ENCODE results near the gene HOXC11.

HOXC11 gene

GRCh38 chr12:53955036-53955775 is 17.7 kb upstream of the HOXC11 start:
- no peak for TF ChIP-seq CTCF (IDR thresholded peaks at IDR 0.05)
- peak in 1 of 2 donors; percentile 60 for DNase-seq
- intact Hi-C loops (cut with DNase I; ENCODE audit: low total_unique reads), result no loop called here
- Histone ChIP-seq H3K36me3 (no peaks in the 10 kb centered on the region), H3K4me1 (peaks cover 0 to 19% (median 10%) of the 10 kb centered on the region in 4 donors), H3K27me3 (peaks cover 5 to 65% of the 10 kb centered on the region in 2 donors), H3K4me3 (peak overlapping the region; percentile 40 to 58), H3K27ac (peak overlapping the region in 1 of 2 donors; percentile 33), H3K9me3 (no peaks in the 10 kb centered on the region)

- H3K4me3 ChIP-seq, result peak overlapping the region; percentile 40 to 58
- intact Hi-C loops (cut with DNase I; ENCODE audit: low total_unique reads), result no loop called here
- peaks cover 0 to 21% (median 10%) of the 10 kb centered on the region in 4 donors for H3K4me1 ChIP-seq
- H3K27me3 ChIP-seq, result peaks cover 5 to 59% of the 10 kb centered on the region in 2 donors
- H3K27ac ChIP-seq, result no peak overlapping the region
- no peak for DNase-seq
- H3K9me3 ChIP-seq, result no peaks in the 10 kb centered on the region
- H3K36me3 ChIP-seq, result no peaks in the 10 kb centered on the region
- no peak for TF ChIP-seq CTCF (IDR thresholded peaks at IDR 0.05)
Measured at GRCh38 chr12:53955776-53956250, 17.1 kb upstream of the HOXC11 start.

- peaks cover 5 to 53% of the 10 kb centered on the region in 2 donors for H3K27me3 ChIP-seq
- DNase-seq, result peak in 1 of 2 donors; percentile 60
Measured at GRCh38 chr12:53956251-53956887, 16.6 kb upstream of the HOXC11 start.

GRCh38 chr12:53956914-53957536 is 15.9 kb upstream of the HOXC11 start:
- no peak for TF ChIP-seq CTCF (IDR thresholded peaks at IDR 0.05)
- Histone ChIP-seq H3K27me3 (peaks cover 5 to 47% of the 10 kb centered on the region in 2 donors), H3K27ac (no peak overlapping the region), H3K4me3 (no peak overlapping the region), H3K9me3 (no peaks in the 10 kb centered on the region), H3K36me3 (no peaks in the 10 kb centered on the region), H3K4me1 (peaks cover 0 to 34% (median 16%) of the 10 kb centered on the region in 4 donors)
- intact Hi-C loops (cut with DNase I; ENCODE audit: low total_unique reads), result no loop called here
- DNase-seq, result peak in 1 of 2 donors; percentile 39

More at GRCh38 chr12:53956251-53956887, 16.6 kb upstream of the HOXC11 start:
- intact Hi-C loops (cut with DNase I; ENCODE audit: low total_unique reads), result no loop called here
- no peak for TF ChIP-seq CTCF (IDR thresholded peaks at IDR 0.05)
- Histone ChIP-seq H3K9me3 (no peaks in the 10 kb centered on the region), H3K36me3 (no peaks in the 10 kb centered on the region), H3K4me1 (peaks cover 0 to 27% (median 13%) of the 10 kb centered on the region in 4 donors), H3K27ac (no peak overlapping the region), H3K4me3 (no peak overlapping the region)

- peak in 1 of 2 donors; percentile 27 for DNase-seq
- peaks cover 0 to 36% (median 20%) of the 10 kb centered on the region in 4 donors for H3K4me1 ChIP-seq
- H3K27me3 ChIP-seq, result peaks cover 5 to 39% of the 10 kb centered on the region in 2 donors
- H3K4me3 ChIP-seq, result no peak overlapping the region
- intact Hi-C loops (cut with DNase I; ENCODE audit: low total_unique reads), result no loop called here
- no peaks in the 10 kb centered on the region for H3K36me3 ChIP-seq
- no peak overlapping the region for H3K27ac ChIP-seq
- no peak for TF ChIP-seq CTCF (IDR thresholded peaks at IDR 0.05)
- H3K9me3 ChIP-seq, result no peaks in the 10 kb centered on the region
Measured at GRCh38 chr12:53958128-53958527, 14.8 kb upstream of the HOXC11 start.

Measured in tibial artery (tissue), 4 donors.